Colonic mucosa (tissue), 4 donors: Measurements from ENCODE around the gene STX7. TPM values are rescaled to one million over a fixed set of nuclear protein-coding genes. Genes with fewer than 3 reads are reported as not detected.
A peak's percentile ranks its signal among the peaks of the same experiment; 100 is the strongest.

Experiments used
- DNase-seq: peaks from one replicate; pipeline ENCODE4 v3.0.0-alpha.2; 2020
- H3K27ac ChIP-seq: fragments of 200-600 bp; one replicate; pipeline ENCODE4 v1.8.0; 2021
- H3K27me3 ChIP-seq: fragments of 200-600 bp; one replicate; pipeline ENCODE4 v1.8.0; 2021
- H3K36me3 ChIP-seq: fragments of 200-600 bp; one replicate; pipeline ENCODE4 v1.8.0; 2021
- H3K4me1 ChIP-seq: fragments of 200-600 bp; one replicate; pipeline ENCODE4 v1.8.0; 2021; ENCODE audit warnings: mild to moderate bottlenecking
- H3K4me3 ChIP-seq: fragments of 200-600 bp; one replicate; pipeline ENCODE4 v1.8.0; 2021
- H3K9ac ChIP-seq, 2 donors: one replicate each; pipeline ENCODE4 v1.7.0; 2013; ENCODE audit warnings: control low read depth in 2 of 2, low read depth in 2 of 2, low read length in 2 of 2
- H3K9me3 ChIP-seq: fragments of 200-600 bp; one replicate; pipeline ENCODE4 v1.8.0; 2021
- intact Hi-C: fragments of 100-400 bp; cut with DNase I; formaldehyde crosslinking; loops from one replicate; pipeline ENCODE4 v1.14.1; 2022
- total RNA-seq, 2 donors: library from RNA; stranded (reverse); fragmentation: NEBNext Ultra II Directional in 1 of 2; extraction: Animal tissue kit (Norgen Biotek cat#: 25700) in 1 of 2; gene quantifications; one replicate each; pipeline ENCODE4 v1.2.1, GENCODE V29; 2021
- TF ChIP-seq, protein P1 (sequence below): fragments of 200-600 bp; IDR thresholded peaks from one replicate; pipeline ENCODE4 v1.8.0; 2022; ENCODE audit warnings: antibody characterized with exemption, mild to moderate bottlenecking
- donor health status: healthy.
- donor health status: DM: no; HTN: no; CAD: no.
- donor health status: DM: no; HTN: no; CAD: no.

Gene STX7
- total RNA-seq, 2 donors from 2014 or later, result 30.5 to 52.8 TPM

DNA sequence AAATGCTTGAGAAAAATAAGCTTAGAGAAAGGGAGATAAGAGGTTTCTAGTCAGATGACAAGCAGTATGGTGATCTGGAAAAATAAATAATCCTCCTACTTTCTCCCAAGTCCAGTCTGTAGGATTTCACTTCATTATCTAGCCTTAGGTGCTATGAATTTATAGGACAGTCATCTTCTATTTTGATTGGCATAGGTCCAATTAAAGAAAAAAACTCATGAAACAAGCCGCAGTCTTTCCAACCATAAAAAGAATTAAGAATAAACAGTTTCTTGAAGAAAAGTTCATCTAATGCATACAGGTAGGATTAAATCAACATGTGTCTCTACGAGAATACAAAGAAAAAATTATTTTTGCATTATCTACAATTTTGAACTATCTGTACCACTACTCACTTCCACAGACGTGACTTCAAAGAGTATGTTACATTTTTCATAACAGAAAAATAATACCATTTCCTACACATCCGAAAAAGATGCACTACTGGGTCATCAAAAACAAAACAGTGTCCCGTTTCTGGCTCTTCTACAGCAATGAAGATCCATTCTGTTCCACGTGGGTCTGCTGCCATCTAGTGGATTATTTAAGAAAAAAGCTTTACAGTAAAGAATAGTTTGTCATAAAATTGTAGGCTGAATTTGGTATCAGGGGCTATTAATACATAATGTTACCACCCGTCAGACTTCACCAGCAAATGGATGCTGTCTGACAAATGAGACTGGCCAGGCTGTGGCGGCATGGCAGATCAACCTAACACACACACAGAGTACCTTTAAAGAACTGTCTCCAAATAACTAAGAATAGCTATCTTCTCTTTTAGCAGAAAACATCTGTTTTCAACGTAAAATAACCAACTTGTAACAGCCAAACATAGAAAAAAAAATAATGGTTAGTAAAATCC is 28.9 kb downstream of the STX7 start:
- Histone ChIP-seq H3K9me3 (no peaks in the 10 kb centered on the region), H3K4me1 (no peaks in the 10 kb centered on the region), H3K27me3 (no peaks in the 10 kb centered on the region), H3K9ac (no peak overlapping the region), H3K4me3 (no peak overlapping the region), H3K27ac (no peak overlapping the region), H3K36me3 (no peaks in the 10 kb centered on the region)
- intact Hi-C loops, result loop anchor here (2.0 to 5.0 kb wide), 2 partner anchors 182 to 207 kb away; no protein-coding TSS in a partner anchor
- peak; percentile 49 for DNase-seq
- TF ChIP-seq, protein P1, sequence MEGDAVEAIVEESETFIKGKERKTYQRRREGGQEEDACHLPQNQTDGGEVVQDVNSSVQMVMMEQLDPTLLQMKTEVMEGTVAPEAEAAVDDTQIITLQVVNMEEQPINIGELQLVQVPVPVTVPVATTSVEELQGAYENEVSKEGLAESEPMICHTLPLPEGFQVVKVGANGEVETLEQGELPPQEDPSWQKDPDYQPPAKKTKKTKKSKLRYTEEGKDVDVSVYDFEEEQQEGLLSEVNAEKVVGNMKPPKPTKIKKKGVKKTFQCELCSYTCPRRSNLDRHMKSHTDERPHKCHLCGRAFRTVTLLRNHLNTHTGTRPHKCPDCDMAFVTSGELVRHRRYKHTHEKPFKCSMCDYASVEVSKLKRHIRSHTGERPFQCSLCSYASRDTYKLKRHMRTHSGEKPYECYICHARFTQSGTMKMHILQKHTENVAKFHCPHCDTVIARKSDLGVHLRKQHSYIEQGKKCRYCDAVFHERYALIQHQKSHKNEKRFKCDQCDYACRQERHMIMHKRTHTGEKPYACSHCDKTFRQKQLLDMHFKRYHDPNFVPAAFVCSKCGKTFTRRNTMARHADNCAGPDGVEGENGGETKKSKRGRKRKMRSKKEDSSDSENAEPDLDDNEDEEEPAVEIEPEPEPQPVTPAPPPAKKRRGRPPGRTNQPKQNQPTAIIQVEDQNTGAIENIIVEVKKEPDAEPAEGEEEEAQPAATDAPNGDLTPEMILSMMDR, result peak; percentile 51

DNA sequence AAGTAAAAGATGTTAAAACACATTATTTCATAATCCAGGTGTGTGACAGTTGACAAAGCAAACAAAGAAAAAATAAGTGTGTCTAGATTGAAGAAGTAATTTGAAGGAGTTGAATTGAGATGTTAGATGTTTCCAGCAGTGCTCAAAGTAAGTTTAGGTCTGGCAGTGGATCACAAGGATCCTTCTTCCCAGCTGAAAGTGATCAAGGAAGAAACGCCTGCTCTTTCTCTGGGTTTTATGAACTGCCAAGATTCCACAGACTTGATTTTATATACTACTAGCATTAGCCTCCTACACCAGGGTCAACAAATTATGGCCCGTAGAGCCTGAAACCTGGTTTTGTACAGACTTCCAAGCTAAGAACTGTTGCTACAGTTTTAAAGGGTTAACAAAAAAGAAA is 30.3 kb downstream of the STX7 start:
- H3K9me3 ChIP-seq, result no peaks in the 10 kb centered on the region
- H3K36me3 ChIP-seq, result no peaks in the 10 kb centered on the region
- intact Hi-C loops, result loop anchor here (5.0 kb wide), 1 partner anchor 180 kb away; no protein-coding TSS in a partner anchor
- no peak for DNase-seq
- H3K9ac ChIP-seq, result no peak overlapping the region
- no peaks in the 10 kb centered on the region for H3K27me3 ChIP-seq
- H3K4me3 ChIP-seq, result no peak overlapping the region
- no peaks in the 10 kb centered on the region for H3K4me1 ChIP-seq
- H3K27ac ChIP-seq, result no peak overlapping the region
- TF ChIP-seq, protein P1, result no peak

- no peak overlapping the region for H3K27ac ChIP-seq
- TF ChIP-seq, protein P1, result no peak
- no peak overlapping the region for H3K4me3 ChIP-seq
- H3K9me3 ChIP-seq, result no peaks in the 10 kb centered on the region
- no peaks in the 10 kb centered on the region for H3K27me3 ChIP-seq
- DNase-seq, result no peak
- H3K36me3 ChIP-seq, result no peaks in the 10 kb centered on the region
- no peaks in the 10 kb centered on the region for H3K4me1 ChIP-seq
- intact Hi-C loops, result loop anchor here (5.0 kb wide), 1 partner anchor 179 kb away; no protein-coding TSS in a partner anchor
- H3K9ac ChIP-seq, result no peak overlapping the region
Observed at GRCh38 chr6:132481189-132481588, 31.7 kb downstream of the STX7 start.

- Histone ChIP-seq H3K4me1 (no peaks in the 10 kb centered on the region), H3K9me3 (no peaks in the 10 kb centered on the region), H3K36me3 (no peaks in the 10 kb centered on the region), H3K27me3 (no peaks in the 10 kb centered on the region), H3K9ac (no peak overlapping the region), H3K27ac (no peak overlapping the region), H3K4me3 (no peak overlapping the region)
- TF ChIP-seq, protein P1, result no peak
- no peak for DNase-seq
- intact Hi-C loops, result no loop called here
Observed at GRCh38 chr6:132479131-132479530, 33.8 kb downstream of the STX7 start.

DNA sequence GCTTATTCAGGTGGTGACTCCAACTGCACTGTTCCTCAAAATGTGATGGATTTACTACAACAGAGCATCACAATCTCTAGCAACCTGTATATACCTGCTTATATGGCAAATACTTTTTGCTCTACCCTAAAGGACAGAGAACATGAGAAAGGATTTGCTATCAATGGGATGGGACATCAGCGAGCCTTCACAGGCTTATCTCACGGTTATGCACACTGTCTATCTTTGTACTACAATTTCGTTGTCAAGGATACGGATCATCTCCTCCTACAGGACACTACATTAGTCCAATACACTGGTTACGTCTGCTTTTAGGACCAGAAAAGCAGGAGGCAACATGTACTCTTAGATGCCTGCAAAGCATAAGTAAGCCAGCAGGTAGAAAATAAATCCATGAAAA is 34.2 kb downstream of the STX7 start:
- Histone ChIP-seq H3K4me3 (no peak overlapping the region), H3K27me3 (no peaks in the 10 kb centered on the region), H3K4me1 (no peaks in the 10 kb centered on the region), H3K27ac (no peak overlapping the region), H3K9me3 (no peaks in the 10 kb centered on the region), H3K9ac (no peak overlapping the region), H3K36me3 (no peaks in the 10 kb centered on the region)
- intact Hi-C loops, result no loop called here
- TF ChIP-seq, protein P1, result no peak
- no peak for DNase-seq
